ENCODE data around the gene PLAC1. TPM values are rescaled to one million over a fixed set of nuclear protein-coding genes. Genes with fewer than 3 reads are reported as not detected.

PLAC1 gene
- total RNA-seq, 1 experiment from 2014 or later = 0.34 TPM

- Histone ChIP-seq H4K20me1 (ENCODE audit: insufficient read depth) (no peaks in the 10 kb centered on the region), H3K36me3 (ENCODE audit: control insufficient read depth in 1 of 2, insufficient read depth in 2 of 2, low read length in 2 of 2) (no peaks in the 10 kb centered on the region), H2AFZ (ENCODE audit: low read depth, low read length, poor library complexity, severe bottlenecking) (no peak overlapping the region), H3K9ac (ENCODE audit: low read length) (no peak overlapping the region), H3K4me3 (replicated peaks in 1 of 2; ENCODE audit: low read depth in 1 of 2, low read length in 2 of 2) (no peak overlapping the region), H3K27me3 (ENCODE audit: insufficient read depth, low read length) (peaks cover 3% of the 10 kb centered on the region; the same call in 1 of the 2 replicates), H3K4me1 (ENCODE audit: control insufficient read depth in 1 of 2, insufficient read depth in 2 of 2, low read length in 2 of 2) (peaks cover 9 to 19% of the 10 kb centered on the region in 2 experiments), H3K9me3 (ENCODE audit: control insufficient read depth in 1 of 2, insufficient read depth in 1 of 2, low read depth in 1 of 2, low read length in 2 of 2) (no peaks in the 10 kb centered on the region), H3K27ac (ENCODE audit: low read depth, low read length) (no peak overlapping the region), H3K9me2 (ENCODE audit: insufficient read depth) (no peaks in the 10 kb centered on the region), H3K79me2 (ENCODE audit: insufficient read depth, low read length) (no peaks in the 10 kb centered on the region), H3K4me2 (ENCODE audit: low read length) (no peak overlapping the region)
- ChIA-PET RAD21 (ENCODE audit: low non-redundant PET in 1 of 2, low total read pairs in 2 of 2, uncharacterized antibody in 2 of 2, unreplicated experiment in 2 of 2) (no interaction called here), CTCF (no interaction called here), POLR2A (no interaction called here)
- TF ChIP-seq ELF1 (IDR thresholded peaks at IDR 0.05; ENCODE audit: borderline replicate concordance, low read depth) = no peak
- TF ChIP-seq POLR2AphosphoS5 (IDR thresholded peaks at IDR 0.05; ENCODE audit: low read depth, low read length) = no peak
- TF ChIP-seq FOSL1 (IDR thresholded peaks at IDR 0.05; ENCODE audit: low read depth) = no peak
- TF ChIP-seq RAD21 (IDR thresholded peaks at IDR 0.05; ENCODE audit: low read depth) = no peak
- no peak for TF ChIP-seq CTCF (IDR thresholded peaks at IDR 0.05 in 2 of 3, conservative IDR thresholded peaks at IDR 0.05 in 1 of 3; ENCODE audit: borderline replicate concordance in 1 of 3, insufficient read depth in 1 of 3, low read depth in 2 of 3, low read length in 2 of 3)
- no peak for TF ChIP-seq EGR1 (IDR thresholded peaks at IDR 0.05; ENCODE audit: low read depth)
- no peak for TF ChIP-seq ZFX (IDR thresholded peaks at IDR 0.05)
- no peak for TF ChIP-seq TCF7L2 (IDR thresholded peaks at IDR 0.05; ENCODE audit: borderline replicate concordance, extremely low read depth, insufficient read depth, insufficient read length)
- TF ChIP-seq, protein P1, sequence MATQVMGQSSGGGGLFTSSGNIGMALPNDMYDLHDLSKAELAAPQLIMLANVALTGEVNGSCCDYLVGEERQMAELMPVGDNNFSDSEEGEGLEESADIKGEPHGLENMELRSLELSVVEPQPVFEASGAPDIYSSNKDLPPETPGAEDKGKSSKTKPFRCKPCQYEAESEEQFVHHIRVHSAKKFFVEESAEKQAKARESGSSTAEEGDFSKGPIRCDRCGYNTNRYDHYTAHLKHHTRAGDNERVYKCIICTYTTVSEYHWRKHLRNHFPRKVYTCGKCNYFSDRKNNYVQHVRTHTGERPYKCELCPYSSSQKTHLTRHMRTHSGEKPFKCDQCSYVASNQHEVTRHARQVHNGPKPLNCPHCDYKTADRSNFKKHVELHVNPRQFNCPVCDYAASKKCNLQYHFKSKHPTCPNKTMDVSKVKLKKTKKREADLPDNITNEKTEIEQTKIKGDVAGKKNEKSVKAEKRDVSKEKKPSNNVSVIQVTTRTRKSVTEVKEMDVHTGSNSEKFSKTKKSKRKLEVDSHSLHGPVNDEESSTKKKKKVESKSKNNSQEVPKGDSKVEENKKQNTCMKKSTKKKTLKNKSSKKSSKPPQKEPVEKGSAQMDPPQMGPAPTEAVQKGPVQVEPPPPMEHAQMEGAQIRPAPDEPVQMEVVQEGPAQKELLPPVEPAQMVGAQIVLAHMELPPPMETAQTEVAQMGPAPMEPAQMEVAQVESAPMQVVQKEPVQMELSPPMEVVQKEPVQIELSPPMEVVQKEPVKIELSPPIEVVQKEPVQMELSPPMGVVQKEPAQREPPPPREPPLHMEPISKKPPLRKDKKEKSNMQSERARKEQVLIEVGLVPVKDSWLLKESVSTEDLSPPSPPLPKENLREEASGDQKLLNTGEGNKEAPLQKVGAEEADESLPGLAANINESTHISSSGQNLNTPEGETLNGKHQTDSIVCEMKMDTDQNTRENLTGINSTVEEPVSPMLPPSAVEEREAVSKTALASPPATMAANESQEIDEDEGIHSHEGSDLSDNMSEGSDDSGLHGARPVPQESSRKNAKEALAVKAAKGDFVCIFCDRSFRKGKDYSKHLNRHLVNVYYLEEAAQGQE (IDR thresholded peaks at IDR 0.05; ENCODE audit: low read depth) = no peak
- TF ChIP-seq, protein P2, sequence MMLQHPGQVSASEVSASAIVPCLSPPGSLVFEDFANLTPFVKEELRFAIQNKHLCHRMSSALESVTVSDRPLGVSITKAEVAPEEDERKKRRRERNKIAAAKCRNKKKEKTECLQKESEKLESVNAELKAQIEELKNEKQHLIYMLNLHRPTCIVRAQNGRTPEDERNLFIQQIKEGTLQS (IDR thresholded peaks at IDR 0.05) = no peak
- no peak for TF ChIP-seq SIN3A (IDR thresholded peaks at IDR 0.05; ENCODE audit: low read depth)
- no peak for ATAC-seq
- DNase-seq (ENCODE audit: low read depth, low spot score) = no peak
- intact Hi-C loops (cut with micrococcal nuclease) = no loop called here
- BruUV-seq (replicated peaks) = no TSS peak
Measured at GRCh38 chrX:134570509-134570846, 87.8 kb downstream of the PLAC1 start.
